NOMO-1 (cell line): ENCODE results near the gene ZBTB42.
"Not testable (repeated sequence)": the region's sequence is repeated elsewhere in the genome, so short reads cannot be mapped to it uniquely, and the experiment has no call there.

ENCODE experiments used
- DNase-seq, 2 experiments: peaks; one replicate each; lab custom pipeline; 2025; ENCODE audit not compliant: unreplicated experiment in 2 of 2; lab: John Stamatoyannopoulos, UW

The ZBTB42 gene

DNA sequence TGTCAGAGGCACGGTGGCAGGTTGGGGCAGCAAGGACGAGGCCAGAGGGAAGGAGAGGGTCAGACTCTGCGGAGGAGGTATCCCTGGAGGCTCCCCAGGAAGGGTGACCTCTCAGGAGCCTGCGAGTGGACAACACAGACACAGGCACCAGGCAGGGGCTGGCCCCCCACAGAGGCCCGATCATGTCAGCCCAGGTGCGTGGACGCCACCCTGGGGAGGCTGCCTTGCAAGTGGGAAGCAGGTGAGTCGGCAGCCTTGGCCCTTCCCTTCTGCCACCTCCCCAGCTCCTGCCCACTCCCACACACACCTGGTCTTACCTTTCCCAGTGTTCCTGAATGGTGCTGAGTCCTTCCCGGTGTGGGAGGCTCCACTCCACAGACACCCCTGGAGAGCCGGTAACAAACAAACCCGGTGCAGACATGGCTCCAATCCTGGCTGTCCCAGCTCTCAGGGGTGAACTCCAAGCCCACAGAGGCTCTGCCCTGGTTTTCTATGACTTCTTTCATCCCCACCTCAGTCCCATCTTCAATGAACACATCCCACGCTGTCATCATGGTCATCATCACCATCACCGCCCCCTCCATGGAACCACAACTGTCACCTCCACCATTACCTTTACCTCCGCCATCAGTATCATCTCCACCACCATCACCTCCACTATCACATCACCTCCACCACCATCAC, 5.2 kb downstream of the ZBTB42 start:
- DNase-seq, result no peak

DNA sequence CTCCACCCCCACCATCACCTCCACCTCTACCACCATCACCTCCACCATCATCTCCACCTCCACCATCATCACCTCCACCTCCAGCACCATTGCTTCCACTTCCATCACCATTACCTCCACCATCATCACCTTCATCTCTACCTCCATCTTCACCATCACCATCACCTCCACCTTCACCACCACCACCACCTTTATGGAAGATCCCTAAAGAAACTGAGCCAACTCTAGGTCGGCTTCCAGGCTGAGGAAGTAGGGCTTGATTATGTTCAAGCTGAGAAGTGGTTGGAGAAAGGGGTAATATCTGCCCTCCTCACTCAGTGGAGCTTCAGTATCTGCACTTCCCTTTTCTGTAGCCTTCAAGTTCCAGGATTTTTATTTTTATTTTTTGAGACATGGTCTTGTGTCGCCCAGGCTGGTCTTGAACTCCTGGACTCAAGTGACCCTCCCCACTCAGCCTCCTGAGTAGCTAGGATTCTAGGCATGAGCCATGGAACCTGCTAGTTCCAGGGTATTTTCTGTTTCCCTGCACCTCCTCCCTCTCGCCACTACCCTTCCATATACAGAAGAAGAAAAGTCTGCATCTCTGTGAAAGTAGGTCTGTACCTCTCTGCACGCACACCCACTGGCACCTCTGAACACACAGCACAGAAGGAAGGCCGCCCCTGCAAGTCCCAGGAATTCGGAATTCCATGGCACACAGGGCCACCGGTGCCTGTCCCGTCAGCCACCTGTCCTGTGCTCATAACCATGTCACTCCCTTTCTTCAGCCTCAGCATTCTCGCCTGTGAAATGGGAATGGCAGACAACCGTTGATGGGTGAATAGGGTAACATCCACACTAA, 5.9 kb downstream of the ZBTB42 start:
- no peak for DNase-seq

DNA sequence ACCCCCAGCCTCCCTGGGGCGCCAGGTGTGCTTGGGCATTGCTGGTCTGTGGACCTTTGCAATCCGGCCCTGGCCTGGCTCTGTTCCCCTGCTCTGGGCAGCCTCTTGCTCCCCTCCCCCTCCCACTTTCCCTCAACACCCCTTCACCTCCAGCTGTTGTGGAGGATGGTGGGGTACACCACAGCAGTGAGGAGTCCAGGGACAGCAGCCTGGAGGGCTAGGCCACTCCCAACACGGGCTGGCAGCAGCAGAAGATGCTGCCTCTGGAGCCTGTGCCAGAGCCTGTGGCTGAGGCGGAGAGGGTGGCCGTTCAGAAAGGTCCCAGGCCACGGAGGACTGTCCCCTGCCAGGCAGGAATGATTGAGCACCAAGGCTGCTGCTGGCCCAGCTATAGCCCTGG, 7.6 kb downstream of the ZBTB42 start:
- DNase-seq, result no peak

DNA sequence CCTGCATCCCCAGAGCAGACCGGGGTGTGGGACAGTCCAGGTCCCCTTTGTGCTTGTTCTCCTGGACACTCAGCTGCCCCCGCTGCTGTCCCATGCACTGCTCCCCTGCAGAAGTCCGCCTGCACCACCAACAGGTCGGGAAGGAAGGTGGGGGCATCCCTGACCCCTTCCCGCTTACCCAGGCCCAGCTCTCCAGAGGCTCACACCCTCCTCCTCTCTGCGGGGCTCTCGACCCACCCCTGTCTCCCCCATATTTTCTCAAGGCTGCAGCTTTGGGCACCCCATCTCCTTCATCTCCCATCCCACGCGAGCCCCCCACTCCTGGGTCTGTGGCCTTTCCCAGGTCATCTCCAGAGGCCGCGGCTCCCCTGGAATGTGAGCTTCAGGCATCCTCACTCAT, 9.4 kb downstream of the ZBTB42 start:
- no peak for DNase-seq

DNA sequence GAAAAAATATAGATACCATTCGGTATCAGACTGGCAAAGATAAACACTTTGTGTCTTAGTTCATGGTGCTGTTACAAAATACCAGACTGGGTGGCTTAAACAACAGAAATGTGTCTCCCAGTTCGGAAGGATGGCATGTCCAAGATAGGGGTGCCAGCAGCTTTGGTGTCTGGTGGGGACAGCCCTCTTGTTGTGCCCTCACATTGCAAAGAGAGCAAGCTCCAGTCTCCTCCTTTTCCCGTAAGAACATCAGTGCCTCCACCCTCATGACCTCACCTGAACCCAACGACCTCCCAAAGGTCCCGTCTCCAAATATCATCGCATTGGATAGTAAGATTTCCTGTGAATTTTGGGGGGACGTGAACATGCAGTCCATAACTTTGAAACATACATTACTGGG, 12.4 kb downstream of the ZBTB42 start:
- DNase-seq, result no peak

DNA sequence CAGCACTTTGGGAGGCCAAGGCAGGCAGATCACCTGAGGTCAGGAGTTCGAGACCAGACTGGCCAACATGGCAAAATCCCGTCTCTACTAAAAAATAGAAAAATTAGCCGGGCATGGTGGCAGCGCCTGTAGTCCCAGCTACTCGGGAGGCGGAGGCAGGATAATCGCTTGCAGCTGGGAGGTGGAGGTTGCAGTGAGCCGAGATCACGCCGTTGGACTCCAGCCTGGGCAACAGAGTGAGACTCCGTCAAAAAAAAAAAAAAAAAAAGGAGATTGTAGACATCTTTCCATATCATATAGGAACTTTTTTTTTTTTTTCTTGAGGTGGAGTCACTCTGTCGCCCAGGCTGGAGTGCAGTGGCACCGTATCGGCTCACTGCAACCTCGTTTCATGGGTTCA, 13.8 kb downstream of the ZBTB42 start:
- DNase-seq, result not testable (repeated sequence)

DNA sequence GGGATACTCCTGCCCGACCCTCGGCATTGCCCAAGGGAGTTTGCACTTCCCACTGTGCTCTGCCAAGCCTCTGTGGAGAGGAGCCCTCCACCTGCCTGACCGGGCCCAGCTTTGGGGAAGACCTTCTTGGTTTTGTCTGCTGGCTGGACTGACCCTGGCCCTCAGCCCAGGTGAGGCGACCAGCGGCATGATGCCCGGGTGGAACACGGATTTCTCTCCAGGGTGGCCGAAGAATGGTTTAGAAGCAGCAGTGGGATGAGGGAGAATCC, 15.6 kb downstream of the ZBTB42 start:
- DNase-seq, result no peak

DNA sequence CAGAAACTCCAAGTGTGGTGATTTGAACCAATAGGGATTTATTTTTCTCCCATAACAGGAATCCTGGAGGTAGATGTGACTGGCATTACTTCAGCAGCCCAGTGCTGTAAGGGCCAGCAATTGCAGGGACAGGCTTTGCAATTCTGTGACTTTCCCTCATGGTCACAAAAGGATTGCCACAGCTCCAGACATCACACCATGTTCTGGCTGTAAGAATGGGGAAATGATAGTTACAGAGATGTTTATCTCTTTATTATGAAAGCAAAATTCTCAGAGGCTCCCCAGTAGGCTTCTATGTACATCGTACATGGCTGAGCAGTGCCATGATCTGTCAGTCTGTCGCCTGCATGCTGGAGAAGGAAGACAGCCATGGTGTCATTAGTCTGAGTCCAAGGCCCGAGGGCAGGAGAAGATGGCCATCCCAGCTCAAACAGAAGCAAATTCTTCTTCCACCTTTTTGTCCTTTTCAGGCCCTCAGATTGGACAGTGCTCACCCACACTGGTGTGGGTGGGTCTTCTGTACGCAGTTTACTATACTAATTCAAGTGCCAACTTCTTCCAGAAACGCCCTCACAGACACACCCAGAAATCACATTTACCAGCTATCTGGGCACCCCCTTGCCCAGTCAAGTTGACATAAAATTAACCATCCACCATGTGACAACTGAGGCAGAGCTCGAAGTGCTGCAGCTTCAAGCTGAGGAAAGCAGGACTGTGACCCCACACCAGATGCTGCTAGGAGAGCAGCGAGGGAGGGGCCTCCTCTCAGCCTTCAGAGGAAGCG, 17.2 kb downstream of the ZBTB42 start:
- DNase-seq, result no peak

DNA sequence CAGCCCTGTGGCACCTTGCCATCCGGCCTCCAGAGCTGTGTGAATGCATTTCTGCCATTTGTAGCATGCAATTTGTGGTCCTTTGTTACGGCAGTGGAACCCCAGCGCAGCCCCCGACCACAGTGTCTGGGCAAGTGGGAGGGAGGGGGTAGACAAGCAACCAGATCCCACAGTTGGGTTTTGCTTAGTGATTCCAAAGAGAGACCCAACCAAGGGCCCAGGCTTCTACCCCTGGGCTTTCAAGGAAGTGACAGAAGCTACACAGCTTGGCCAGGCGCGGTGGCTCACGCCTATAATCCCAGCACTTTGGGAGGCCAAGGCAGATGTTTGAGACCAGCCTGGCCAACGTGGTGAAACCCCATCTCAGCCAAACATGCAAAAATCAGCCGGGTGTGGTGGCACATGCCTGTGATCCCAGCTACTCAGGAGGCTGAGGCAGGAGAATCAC, 17.8 kb downstream of the ZBTB42 start:
- no peak for DNase-seq

DNA sequence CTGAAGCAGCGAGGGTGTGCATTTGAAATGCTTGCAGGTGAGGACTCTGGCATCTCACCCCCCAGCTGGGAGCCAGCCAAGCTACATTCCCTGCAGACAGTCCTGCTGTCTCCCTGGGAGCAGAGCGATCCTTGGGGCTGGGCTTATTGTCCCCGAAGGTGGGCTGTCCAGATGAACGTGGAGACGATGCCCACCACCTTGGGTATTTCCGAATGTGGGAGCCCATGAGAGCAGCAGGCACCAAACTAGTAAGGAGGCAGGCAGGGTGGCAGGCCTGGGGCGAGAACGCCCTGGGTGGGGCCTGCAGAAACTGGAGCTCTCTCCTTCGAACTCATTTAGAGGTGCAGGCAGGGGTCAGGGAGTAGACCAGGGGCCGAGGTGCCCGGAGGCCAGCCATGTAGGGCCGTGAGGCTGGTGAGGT, 18.5 kb downstream of the ZBTB42 start:
- DNase-seq, result no peak

DNA sequence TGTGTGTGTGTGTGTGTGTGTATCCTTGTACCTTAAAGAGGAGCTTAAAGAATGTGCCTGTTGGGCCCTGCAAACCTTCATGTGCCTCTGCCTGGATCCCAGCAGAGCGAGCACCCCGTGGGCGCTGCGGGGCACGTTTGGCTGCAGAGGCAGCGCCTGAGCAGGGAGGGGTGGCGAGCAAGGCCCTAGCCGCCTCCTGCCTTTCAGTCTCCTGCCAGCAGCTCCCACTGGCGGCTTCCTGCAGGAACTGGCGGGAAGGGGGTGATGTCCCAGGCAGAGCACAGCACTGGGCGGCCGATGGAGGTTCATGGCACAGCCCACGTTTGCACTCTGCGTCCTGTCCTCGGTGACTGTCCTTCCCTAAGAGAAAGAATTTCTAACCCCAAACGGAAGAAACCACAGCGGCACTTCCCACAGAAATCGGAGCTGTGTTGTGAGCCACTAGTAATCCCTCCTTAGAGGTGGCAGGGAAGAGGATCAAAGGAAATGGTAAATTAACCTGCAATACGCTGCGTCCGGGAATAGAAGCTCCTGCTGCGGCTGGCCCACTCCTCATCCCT, 19.8 kb downstream of the ZBTB42 start:
- no peak for DNase-seq

DNA sequence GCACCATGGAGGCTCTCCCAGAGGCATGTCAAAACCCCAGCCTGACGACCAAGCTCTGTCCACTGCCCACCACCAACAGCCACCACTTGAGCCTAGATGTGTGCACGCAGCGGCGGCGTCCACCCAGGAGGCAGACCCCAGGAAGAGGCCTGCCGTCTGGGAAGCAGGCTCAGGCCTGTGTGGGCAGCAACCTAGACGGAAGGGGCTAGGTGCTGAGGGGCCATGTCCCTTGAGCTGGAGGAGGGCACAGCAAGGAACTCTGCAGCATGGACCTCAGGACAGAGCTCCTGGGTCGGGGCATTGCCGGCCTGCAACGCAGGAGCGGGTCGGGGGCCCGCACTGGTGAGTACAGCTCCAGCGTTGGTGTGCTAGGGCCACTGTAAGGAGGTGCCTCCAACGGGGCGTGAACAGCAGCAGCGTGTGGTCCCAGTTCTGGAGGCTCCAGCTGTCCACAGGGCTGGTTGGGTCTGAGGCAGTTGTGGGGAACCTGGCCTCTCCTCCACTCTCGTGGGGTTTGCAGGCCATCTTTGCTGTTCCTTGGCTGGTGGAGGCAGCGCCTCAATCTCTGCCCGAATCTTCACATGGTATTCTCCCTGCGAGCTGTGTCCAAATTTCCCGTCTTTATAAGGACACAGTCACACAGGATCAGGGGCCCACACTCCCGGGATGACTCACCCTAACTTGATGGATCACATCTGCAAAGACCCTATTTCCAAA, 20.5 kb downstream of the ZBTB42 start:
- DNase-seq, result no peak

DNA sequence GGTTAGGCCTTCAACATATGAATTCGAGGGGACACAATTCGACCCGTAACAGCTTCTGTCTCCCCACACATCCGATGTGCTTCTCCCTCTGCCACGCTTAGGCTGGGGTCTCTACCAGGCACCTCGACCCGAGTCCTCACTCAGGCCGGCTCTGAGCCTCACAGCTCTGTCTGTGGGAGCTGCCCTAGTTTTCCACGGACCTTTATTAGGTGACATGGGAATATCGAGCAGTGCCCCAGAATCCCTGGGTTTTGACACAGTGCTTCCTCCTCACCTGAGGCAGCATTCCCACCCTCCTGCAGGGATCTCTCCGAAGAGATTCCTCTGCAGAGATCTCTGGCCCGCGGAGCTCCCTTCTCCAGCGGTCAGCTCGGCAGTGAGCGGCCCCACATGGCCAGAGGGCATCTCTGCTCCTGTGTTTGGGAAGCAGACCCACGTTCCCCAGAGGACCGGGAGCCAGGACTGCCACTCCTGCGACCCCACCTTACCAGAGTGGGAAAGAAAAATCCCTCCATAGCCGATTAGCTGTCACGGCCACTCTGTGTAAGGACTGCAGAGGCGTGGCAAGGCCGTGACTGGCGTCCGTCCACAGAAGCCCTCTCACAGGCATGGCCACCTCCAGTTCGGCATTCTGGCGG, 21.2 kb downstream of the ZBTB42 start:
- no peak for DNase-seq

DNA sequence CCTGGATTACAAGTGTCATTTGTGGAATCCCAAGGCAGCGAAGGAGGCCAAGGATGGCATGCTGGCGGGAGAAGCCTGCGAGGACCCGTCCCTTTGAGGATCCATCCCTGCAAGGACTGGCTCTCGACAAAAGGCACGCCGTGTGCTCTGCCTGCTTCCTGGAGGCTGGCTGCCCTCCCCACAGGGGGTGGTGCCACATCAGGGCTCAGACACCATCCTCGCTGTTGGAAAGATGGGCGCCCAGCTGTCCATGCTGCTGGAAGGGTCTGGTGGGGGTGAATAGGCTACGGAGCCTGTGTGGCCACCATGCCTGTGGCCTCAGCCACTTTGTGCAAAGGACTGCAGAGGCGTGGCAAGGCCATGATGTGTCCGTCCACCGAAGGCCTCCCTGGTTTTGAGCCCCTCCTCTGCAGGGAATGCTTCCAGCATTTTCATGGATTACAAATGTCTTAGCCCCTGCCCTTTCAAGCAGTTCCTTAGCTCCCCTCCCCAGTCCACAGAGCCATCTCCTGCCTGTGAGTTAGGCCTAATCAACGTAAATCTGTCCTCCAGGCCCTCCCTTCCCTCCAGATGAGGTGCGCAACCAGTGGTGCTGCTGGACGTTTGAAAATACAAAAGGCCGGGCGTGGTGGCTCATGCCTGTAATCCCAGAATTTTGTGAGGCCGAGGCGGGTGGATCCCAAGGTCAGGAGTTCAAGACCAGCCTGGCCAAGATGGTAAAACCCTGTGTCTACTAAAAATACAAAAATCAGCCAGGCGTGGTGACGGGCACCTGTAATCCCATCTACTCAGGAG, 22.1 kb downstream of the ZBTB42 start:
- no peak for DNase-seq

DNA sequence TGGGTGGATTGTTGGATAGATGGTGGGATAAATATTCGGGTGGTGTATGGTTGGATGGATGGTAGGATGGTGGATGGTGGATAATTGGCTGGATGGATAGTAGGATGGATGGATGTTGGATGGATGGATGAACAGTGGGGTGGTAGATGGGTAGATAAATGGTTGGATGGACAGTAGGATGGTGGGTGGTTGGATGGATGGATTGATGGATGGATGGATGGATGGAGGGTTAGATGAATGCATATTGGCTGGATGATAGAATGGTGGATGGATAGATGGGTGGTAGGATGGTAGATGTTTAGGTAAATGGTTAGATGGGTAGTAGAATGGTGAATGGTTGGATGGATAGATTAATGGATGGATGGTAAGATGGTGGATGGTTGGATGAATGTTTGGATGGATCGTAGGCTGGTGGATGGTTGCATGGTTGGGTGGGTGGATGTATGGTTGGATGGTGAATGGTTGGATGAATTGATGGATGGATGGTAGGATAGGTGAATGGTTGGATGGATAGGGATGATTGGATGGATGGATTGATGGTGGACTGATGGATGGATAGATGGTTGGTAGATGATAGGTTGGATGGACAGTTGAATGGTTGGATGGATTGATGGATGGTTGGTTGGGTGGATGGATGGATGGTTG, 23.6 kb downstream of the ZBTB42 start:
- DNase-seq, result no peak

DNA sequence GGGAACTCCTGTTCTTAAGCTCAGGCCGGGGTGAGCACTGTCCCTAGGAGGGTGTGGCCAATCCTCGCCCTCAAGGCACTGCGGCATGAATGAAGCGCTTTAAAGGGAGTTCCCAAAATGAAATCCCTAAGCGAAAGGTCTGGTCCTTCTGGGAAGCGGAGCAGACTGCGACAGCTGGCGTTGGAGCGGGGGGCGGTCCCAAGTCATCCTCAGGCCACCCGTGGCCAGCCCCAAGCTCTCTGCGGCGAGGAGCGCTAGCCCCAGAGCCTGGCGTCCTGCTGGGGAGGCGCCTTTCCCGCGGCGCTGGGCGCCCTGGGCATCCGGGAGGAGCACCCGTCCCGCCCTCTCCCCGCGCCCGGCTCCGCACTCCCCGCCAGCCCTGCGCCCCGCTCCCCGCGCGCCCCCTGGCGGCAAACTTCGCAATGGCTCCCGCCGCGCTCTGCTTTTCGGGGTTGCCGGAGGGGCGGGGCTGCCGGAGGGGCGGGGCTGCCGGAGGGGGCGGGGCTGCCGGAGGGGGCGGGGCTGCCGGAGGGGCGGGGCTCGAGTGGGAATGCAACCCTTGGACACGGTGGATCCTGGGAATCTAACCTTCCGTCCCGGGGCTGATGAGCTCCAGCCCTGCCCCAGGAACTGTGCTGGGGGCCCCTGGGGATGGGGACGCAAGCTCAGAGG, 25.4 kb downstream of the ZBTB42 start:
- peak; percentile 53 to 91 for DNase-seq

DNA sequence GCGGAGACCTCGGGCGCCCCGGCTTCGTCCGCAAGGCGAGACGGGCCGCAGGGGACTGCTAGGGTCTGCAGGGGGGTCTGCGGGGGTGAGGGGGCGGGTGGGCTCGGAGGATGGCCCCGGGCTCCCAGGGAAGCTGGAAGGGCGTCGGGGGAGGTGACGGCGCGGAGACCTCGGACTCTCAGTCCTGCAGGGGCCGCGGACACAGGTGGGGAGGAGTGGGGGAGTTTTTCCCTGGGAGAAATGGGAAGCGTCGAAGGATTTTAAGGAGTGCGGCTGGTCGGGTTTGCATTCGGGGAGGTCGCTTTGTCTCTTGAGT, 25.9 kb downstream of the ZBTB42 start:
- DNase-seq, result no peak

DNA sequence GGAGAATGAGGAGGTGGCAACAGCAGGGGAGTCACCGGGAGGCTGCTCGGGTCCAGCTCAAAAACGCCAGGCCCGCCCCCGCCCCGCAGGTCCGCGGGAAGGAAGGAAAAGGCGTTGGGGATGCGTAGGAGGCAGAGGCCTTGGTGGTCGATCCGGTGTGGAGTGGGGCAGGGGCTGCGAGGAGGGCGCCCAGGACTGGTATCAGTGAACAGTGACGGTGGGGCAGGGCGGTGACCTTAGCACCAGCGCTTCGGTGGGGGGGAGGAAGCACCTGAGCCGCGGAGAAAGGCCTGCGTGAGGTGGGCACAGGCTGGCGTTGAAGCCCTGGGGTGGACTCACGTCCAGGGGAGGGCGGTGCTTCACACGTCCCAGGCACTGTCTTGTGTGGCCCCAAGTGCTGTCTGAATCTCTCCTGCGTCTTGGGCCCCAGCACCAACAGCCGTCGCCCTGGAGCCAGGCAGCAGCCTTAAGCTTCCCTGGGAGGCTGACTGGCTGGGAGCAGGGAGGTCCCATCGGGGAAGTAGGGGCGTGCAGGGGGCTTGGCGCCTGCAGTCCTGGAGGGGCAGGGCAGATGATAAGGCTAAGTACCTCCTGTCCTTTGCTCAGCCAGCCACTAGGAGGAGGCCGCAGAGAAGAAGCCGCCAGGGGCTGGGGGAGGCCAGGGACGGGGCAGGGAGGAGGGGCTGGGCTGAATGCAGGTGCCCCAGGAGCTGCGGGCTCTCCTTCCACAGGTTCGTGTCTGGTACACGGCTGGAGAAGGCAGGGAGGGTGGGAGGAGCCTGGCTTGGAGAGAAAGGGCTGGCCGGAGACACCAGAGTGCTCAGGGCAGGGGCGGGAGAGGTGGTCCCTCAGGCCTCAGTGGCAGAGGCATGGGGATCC, 26.5 kb downstream of the ZBTB42 start:
- peak; percentile 14 to 15 for DNase-seq
